GM21529 (cell line): Measurements from ENCODE around the gene RICTOR.

Experiments used
- ATAC-seq: cut with Tn5 transposase; IDR thresholded peaks from one replicate; pipeline ENCODE4 v1.9.1; 2021; ENCODE audit not compliant: unreplicated experiment

RICTOR gene, protein sequence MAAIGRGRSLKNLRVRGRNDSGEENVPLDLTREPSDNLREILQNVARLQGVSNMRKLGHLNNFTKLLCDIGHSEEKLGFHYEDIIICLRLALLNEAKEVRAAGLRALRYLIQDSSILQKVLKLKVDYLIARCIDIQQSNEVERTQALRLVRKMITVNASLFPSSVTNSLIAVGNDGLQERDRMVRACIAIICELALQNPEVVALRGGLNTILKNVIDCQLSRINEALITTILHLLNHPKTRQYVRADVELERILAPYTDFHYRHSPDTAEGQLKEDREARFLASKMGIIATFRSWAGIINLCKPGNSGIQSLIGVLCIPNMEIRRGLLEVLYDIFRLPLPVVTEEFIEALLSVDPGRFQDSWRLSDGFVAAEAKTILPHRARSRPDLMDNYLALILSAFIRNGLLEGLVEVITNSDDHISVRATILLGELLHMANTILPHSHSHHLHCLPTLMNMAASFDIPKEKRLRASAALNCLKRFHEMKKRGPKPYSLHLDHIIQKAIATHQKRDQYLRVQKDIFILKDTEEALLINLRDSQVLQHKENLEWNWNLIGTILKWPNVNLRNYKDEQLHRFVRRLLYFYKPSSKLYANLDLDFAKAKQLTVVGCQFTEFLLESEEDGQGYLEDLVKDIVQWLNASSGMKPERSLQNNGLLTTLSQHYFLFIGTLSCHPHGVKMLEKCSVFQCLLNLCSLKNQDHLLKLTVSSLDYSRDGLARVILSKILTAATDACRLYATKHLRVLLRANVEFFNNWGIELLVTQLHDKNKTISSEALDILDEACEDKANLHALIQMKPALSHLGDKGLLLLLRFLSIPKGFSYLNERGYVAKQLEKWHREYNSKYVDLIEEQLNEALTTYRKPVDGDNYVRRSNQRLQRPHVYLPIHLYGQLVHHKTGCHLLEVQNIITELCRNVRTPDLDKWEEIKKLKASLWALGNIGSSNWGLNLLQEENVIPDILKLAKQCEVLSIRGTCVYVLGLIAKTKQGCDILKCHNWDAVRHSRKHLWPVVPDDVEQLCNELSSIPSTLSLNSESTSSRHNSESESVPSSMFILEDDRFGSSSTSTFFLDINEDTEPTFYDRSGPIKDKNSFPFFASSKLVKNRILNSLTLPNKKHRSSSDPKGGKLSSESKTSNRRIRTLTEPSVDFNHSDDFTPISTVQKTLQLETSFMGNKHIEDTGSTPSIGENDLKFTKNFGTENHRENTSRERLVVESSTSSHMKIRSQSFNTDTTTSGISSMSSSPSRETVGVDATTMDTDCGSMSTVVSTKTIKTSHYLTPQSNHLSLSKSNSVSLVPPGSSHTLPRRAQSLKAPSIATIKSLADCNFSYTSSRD (N-terminal part only)

DNA sequence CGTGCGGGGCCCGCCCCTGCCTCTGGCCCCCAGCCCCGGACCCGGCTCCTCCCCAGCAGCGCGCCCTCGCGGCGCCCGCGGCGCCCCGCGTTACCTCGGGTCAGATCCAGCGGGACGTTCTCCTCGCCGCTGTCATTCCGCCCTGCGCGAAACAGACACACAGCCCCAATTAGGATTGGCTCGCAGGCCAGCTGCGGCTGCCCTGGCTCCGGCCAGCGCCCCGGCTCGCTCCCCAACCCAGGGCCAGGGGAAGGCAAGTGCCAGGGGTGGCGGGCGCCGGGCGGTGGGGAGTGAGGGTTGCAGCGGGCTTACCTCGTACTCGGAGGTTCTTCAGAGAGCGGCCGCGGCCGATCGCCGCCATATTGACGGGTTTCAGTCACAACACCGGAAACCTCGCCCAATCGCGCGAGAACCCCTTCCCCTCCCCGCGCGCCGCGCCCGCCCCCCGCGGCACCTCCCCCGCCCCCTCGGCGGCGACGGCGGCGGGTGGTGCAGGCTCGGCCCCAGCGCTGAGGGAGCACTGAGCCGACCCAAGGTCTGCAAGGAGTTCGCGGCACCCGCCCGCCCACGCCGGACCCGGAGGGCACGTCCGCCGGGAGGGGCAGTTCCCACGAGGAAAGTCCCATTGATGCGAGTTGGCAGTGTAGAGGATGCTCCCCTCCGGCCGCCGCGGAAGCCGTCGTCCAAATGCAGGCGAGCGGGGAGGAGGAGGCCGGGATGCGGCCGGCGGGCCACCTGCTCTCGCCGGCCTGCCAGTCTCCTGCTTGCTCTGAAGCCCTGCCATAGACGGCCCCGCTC, at the start of gene RICTOR:
TSS of gene RICTOR (minus strand) at position 383 of the 798 bp plus-strand sequence. CDS start at position 361, 22 bp downstream.
- ATAC-seq, result peak; percentile 70

DNA sequence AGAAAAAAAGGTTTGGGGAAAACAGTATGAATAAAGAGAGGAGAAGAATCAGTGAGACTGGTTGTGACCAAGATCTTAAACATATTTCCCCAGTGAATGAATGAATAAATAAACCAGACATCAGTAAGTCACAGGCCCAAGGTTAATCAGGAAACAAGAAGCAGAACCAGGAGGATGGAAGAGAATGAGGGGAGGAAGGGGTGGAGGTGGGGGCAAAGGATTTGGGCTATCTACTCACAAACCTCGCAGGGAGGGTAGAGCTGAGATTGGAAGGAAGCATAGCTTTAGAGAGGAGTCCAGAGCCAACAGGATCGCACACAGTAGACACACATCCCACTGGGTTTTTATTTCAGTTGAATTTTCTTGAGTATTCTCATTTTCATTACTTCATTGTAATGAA, 47.7 kb upstream of the RICTOR start:
- ATAC-seq, result no peak

DNA sequence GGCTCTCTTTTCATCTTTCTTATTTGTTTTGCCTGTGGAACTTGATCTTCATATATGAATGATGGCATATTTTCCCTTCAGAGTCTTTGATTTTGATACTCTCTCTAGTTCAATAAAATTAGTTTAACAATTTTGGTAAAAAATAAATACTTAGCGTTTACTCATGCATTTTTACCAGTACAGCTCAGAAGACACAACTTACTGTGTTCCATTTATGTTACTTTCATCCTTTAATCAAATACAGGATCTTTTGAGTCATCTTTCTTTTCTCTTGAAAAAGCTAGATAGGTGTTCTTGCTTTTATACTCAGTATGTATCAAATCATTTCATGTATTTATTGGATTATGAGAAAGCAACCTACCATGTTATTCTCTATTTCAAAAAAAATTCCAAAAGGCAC, 47.1 kb upstream of the RICTOR start:
- no peak for ATAC-seq

DNA sequence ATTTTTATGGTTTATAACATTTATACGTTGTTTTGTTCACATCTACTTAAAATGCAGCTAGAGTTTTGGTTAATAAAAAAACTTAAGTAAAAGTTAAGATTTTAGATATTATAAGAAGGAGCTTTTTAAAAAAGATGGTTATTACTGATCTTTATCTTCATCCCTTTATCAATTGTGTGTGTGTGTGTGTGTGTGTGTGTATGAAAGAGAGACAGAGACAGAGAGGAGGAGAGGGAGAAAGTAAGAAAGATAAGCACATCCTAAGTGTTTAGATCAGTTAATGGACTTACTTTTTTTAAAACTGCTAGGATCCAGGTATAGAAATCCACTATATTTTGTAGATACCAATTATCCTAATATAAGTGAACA, 45.8 kb upstream of the RICTOR start:
- no peak for ATAC-seq

DNA sequence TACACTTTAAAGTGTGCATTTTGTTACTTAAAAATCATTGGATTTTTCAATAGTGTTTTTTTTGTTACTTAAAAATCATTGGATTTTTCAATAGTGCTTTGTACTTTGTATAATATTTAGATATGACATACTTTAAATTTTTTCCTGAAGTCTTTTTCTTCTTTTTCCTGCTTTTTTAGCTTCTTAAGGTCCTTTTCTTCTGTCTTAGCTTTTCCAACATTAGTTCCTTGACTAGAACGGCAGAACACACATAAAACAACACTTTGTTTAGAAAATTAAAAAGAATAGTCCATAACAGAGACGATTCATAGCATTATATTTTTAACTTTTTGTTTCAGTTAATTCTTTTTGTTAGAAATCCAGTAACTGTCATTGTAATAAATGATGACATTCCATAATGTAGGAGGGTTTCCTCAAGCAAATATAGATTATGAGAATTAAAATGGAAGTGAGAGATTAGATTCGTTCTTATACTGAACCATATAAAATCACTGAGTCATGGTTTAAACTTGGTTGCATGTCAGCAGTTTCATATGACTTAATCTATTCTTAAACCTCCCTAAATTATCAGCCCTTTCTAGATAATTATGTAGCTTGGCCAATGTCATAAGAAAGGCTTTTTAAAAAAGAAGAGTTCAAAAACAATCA, 45.3 kb upstream of the RICTOR start:
- ATAC-seq, result no peak

DNA sequence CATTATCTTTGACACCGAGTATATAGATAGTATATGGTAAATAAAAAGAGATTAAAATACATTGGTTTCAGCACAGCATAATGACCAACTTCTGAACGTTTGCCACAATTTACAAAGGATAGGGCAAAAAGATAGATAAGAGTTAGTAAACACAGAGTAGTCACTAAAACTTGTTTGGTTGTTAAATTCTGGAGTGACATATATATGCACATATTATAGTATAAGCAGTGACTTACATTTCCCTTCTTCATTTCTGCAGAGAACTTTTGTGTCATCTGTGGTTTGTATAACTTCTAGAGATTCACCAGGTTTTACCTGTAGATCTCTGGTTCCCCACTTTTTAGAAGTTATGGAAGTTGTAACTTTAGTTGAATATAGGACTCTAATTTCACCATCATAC, 44.4 kb upstream of the RICTOR start:
- ATAC-seq, result no peak

DNA sequence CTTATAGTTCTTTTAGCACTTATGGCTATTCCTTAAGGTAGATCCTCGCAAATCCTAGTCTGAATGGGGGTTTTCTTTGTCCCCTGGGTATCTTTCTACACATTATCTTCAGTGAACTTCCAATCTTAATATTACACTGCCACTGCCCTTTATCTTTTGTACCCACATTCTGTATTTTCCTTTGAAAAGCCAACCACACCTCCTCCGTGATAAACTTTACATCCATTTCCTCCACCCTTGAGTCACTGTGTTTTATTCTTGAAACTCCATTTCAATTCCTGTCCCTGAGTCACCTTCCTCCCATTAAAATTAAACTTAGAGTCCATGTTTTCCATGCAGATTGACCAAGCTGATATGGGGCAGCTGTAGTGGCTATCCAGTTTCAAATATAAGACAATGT, 43.2 kb upstream of the RICTOR start:
- no peak for ATAC-seq

DNA sequence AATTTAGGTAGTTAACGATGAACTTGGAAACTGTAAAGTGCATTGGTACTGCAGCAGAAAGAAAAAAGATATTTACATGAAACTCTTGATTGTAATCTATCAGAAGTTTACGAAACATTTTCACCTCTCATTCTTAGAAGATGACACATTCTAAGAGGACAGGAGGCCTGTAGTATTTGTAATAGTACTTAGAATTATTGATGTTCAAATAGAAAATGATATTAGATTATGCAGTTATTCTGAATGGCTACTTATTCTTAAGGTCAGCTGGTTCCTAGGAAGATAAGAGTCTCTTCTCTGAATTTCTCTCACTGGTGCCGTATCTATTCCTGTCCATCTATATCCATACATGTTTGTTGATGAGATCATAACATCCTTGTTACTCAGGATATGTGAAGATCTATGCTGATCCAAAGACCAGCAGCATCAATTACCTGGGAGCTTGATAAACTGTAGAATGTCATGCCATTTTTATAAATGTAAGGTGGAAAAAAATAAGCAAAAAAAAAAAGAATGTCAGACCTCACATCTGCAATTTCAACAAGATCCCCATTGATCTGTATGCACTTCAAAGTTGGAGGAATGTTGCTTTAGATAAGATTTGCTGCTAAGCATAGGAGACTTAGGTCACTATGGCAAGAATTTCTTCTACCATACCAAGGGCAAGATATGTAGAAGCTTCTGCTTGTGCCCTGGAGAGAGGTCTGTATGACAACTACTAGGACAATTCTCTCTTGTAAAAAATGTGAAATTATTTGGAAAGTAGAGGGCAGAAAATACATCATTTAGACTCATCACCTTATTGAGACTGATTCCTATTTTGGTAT, 42.4 kb upstream of the RICTOR start:
- no peak for ATAC-seq

DNA sequence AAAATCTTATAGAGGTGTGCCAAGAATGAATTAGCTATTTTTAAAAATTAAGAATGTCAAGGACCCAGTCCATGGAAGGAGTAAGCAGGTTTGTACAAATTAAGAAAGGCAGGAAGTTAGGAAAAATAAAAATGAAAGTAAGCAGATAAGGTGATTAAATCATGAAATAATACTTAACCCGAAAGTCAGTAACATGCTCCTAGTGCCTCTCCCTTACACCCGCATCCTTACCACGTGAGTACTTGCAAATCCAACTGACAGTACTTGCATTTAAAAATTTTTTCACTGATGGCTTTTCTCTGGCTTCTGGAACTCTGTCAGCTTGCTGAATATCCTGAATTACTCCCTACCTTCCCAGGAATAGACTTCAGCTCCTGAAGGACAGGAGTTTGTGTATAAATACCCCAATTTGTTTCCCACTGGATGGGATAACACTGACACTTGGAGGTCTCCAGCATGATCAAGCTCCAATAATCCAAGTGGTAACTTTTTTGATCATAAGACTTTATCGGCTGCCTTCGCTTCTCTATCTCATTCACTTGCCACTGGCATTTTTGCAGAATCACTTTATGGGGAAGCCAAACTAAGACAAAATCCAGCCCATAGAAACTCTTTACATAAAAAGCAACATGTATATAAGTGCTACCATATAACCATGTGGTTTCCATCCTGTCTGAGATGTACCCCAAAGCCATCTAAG, 41.6 kb upstream of the RICTOR start:
- no peak for ATAC-seq

DNA sequence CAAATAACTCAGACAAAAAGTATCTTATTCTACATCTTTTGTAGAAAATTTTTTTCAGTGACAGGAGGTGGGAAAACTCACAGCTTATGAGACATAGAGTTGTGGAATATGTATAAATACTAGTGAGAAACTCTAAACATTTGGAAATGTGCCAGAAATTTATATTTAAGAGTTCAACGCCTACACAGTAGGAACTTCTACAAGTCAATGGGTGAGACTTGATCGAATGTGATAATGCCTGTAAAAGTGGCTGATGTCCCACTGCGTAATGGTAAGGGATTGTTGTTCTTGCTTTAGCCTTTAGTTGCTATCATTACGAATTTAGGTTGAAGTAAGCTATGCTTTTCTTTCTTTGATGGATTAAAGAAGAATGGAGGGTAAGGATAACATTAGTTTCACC, 40.0 kb upstream of the RICTOR start:
- no peak for ATAC-seq

DNA sequence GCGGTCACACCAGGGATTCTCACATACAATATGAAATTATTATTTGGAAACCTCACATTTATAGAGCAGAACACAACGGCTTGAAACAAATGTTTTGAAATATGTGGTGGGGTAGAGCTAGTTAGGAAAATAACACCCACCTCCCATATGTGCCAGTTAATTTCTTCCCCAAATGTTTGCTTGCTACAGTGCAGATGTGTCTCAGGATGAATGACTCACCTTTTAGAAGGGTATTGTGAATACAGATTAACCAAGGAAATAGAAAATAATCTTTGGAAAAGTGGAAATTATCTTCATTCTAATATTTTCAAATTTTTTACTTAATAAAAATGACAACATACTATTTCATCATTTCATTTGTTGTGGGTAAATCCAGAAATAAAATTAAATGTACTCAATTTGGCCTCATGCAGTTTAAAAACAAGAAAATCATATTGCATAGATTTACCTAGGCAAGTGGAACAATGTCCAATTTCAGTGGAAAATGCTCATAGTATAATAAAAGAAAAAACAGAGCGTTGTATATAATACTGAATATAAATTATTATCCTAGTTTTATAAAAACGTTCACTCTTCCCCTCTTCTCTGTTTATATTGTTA, 39.3 kb upstream of the RICTOR start:
- no peak for ATAC-seq

DNA sequence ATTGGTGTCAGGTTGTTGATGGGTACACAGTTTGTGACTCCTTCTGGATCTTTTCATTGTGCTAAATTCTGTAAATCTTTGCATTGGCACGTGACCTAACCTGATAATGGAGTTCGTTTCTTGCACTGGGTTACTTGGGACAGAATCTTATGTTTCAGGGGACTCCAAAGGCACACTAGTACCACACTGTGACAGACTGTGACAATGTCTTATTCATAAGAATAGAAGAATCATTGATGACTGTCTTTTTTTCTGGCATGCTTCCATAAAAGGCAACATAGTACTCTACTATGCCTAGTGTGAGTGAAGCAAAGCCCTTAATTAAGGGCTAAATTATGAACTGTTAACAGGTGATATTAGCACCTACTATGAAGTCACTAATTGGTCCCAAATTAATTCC, 35.4 kb upstream of the RICTOR start:
- ATAC-seq, result no peak

DNA sequence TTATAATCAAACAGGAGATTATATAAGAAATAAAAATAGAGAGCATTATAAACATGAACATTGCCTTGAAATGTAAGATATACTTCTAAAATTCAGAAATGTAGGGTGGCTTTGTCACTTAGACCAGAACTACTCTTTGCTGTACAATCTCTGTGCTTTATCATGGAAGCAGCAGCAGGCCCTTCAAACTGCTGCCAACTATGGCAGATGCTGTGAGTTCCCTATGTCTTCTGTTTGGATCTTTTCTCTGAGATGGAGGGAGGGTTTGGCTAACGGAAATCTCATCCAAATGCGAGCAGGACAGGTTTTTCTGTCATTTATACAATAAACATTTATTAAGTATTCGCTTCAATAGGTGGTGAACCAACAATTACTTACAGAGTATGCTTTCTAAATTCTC, 34.8 kb upstream of the RICTOR start:
- no peak for ATAC-seq

DNA sequence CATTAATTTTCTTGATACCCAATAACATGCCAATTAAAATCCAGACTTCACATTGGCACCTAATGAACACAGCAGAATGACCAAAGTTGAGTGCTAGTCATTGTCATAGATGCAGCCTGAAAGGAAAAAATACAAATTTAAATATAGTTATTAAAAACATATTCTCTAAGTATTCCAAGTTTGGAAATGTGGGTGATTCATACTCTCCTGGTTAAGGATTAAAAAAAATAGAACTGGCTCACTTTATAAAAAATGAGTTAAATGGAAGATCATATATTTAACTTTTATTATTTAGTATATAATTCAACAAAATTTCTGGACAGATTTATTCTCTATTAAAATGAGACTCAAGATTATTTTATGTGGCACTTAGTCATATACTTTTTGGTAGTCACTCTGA, 33.2 kb upstream of the RICTOR start:
- no peak for ATAC-seq

DNA sequence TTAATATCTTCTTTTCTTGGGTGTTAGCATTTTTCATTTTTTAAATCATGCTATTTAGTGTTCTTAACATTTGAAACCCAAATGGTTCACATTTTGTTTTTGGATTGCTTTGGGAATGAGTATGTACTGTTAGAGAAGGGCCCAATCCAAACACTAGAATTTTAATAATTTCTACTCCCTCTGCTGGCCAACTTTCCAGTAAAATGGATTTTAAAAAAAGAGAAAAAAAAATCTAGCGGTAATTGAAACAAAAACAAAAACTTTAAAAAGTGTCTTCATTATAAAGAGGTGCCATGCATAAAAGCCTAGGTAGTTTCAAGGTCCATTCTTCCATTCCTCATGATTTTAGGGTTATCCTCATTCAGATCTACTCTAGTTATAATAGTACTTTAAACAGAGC, 32.1 kb upstream of the RICTOR start:
- no peak for ATAC-seq

DNA sequence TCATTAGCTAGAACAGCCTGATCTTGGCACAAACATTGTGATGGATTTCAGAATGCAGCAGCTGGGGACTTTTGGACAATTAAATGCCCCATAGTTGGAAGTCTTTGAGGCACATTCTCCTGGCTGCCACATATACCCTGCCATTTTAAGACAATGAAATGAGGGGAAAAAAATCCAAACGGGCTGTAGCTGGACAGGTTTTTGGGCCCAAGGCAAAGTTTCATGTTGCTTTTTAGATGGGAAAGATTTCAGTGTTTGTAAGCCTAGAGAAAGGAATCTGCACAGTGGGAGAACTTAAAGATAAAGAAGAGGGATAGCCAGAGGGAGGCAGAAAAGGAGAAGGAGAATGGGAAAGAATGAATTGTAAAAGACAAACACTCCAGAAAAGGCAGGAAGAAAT, 30.0 kb upstream of the RICTOR start:
- no peak for ATAC-seq

DNA sequence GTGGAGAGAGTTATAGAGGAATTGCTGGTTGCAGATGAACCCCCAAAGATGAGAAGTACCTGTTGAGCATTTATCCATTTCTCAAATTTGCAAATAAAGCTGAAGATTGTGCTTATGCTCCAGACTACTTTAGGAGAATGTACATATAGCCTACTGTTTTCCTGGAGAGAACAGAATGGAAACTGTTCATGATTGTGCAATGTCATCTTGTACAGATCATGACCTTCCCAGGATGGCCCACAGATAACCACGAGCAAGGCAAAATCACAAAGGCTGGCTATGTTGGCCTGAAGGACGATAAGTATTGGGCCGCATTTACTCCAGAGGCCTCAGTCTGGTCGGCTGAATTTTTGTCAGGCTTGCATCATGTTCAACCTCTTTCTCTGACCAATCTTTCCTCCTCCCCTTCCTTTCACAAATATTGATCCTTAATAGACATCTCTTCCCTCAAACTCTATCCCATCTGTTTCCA, 28.5 kb upstream of the RICTOR start:
- no peak for ATAC-seq

DNA sequence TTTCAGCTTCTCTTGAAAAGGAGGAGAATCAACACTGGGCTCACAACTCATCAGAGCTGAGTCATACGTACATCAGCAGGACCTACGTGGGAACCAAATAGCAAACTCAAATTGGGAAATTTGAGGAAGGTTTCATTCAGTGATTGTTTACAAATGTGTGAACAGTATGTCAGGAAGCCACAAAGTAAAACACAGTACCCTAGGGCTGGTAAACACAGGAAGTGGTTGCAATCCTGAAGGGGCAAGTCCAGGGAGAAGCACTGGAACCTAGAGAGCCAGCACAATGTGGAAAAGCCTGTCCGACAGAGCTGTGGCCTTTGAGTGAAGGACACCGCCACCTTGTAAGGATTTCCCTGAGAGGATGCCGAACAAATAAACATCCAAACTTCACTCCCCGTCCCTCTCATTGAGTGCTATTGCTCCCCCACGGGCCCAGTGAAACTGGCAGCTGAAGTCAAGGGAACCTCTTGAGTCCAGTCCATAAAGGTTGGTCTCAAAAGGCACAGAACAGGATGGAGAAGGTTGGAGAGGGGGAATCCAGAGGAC, 26.7 kb upstream of the RICTOR start:
- ATAC-seq, result no peak
